GM19468 (cell line): ENCODE data around the gene SCNN1G.
"Not testable (repeated sequence)": the region's sequence is repeated elsewhere in the genome, so short reads cannot be mapped to it uniquely, and the experiment has no call there.

Experiments
- ATAC-seq: cut with Tn5 transposase; IDR thresholded peaks from one replicate; pipeline ENCODE4 v1.9.1; 2021; ENCODE audit warnings: mild to moderate bottlenecking, moderate library complexity, moderate number of reproducible peaks; ENCODE audit not compliant: unreplicated experiment; ENCODE audit errors: extremely low read depth

SCNN1G gene

GRCh38 chr16:23244122-23244521 is 61.6 kb downstream of the SCNN1G start:
- ATAC-seq, result no peak

DNA sequence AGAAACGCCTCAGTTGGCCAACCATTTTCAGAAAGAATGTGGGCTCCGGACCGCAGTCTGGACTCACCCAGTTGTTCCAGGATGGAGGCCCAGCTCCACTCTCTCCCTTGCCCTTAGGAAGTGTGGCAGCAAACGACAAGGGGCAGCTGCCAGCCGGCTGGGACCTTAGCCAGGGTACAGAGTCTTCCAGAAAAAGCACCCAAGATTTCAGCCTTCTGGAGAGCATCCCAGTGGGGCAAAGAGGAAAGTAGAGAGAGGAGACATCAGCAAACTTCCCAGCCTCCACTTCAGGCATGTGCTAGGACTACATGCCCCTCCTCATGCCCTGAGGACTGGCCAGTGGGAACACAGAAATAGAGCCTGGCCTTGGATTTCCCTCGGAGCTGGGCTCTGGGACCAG is 62.7 kb downstream of the SCNN1G start:
- ATAC-seq, result no peak

GRCh38 chr16:23248261-23249194 is 66.0 kb downstream of the SCNN1G start:
- ATAC-seq, result no peak

- no peak for ATAC-seq
These were observed 67.3 kb downstream of the SCNN1G start for GRCh38 chr16:23249830-23250229.

DNA sequence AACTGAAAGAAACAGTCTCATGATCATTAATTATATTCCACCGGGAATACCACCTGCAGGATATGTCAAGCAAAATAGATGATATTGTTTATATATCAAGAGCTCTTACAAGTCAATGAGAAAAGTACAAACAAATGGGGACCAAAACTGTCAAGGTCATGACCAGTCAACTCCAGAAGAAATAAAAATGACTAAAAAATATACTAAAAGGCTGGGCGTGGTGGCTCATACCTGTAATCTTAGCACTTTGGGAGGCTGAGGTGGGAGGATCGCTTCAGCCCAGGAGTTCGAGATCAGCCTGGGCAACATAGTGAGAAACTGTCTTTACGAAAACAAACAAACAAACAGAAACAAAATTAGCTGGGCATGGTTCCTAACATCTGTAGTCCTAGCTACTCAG is 69.8 kb downstream of the SCNN1G start:
- ATAC-seq, result no peak

DNA sequence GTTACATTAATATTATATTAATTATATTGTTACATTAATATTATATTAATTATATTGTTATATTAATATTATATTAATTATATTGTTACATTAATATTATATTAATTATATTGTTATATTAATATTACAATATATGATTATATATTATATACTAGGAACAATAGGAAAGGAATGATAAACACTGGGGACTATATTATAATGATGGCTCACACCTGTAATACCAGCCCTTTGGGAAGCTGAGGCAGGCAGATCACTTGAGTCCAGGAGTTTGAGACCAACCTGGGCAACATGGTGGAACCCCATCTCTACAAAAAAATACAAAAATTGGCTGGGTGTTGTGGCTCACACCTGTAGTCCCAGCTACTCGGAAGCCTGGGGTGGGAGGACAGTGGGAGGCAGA is 71.1 kb downstream of the SCNN1G start:
- ATAC-seq, result not testable (repeated sequence)

GRCh38 chr16:23254338-23254737 is 71.8 kb downstream of the SCNN1G start:
- no peak for ATAC-seq

DNA sequence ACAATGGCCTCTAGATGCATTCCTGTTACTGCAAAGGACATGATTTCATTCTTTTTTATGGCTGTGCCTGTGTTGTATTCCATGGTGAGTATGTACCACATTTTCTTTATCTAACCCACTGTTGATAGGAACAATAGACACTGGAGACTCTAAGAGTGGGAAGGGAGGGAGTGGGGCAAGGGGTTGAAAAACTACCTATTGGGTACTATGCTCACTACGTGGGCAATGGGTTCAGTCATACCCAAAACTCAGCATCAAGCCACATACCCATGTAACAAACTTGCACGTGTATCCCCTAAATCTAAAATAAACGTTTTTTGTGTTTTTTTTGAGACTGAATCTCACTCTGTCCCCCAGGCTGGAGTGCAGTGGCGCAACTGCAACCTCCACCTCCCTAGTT is 72.5 kb downstream of the SCNN1G start:
- no peak for ATAC-seq

- ATAC-seq, result no peak
These were observed 73.9 kb downstream of the SCNN1G start for GRCh38 chr16:23256440-23256839.

- no peak for ATAC-seq
These were observed 75.1 kb downstream of the SCNN1G start for GRCh38 chr16:23257682-23258081.

GRCh38 chr16:23258919-23259237 is 76.3 kb downstream of the SCNN1G start:
- ATAC-seq, result no peak
